HCEC 1CT (cell line): ENCODE data around the gene PEX11B.
A peak's percentile ranks its signal among the peaks of the same experiment; 100 is the strongest.
"Not testable (repeated sequence)": the region's sequence is repeated elsewhere in the genome, so short reads cannot be mapped to it uniquely, and the experiment has no call there.

Experiments used
- DNase-seq: peaks from one replicate; pipeline ENCODE4 v3.0.0-alpha.2; 2017

Gene PEX11B

GRCh38 chr1:145951526-145951925, 33.0 kb upstream of the PEX11B start:
- no peak for DNase-seq

GRCh38 chr1:145949219-145949618, 30.7 kb upstream of the PEX11B start:
- DNase-seq: no peak

GRCh38 chr1:145947551-145947950, 29.0 kb upstream of the PEX11B start:
- no peak for DNase-seq

- no peak for DNase-seq
Measured at GRCh38 chr1:145946477-145946986, 28.0 kb upstream of the PEX11B start.

GRCh38 chr1:145944532-145944931, 26.0 kb upstream of the PEX11B start:
- DNase-seq: no peak

- no peak for DNase-seq
Measured at GRCh38 chr1:145942871-145943270, 24.4 kb upstream of the PEX11B start.

- no peak for DNase-seq
Measured at GRCh38 chr1:145942405-145942804, 23.9 kb upstream of the PEX11B start.

- no peak for DNase-seq
Measured at GRCh38 chr1:145937436-145937835, 18.9 kb upstream of the PEX11B start.

- DNase-seq: no peak
Measured at GRCh38 chr1:145936247-145936646, 17.7 kb upstream of the PEX11B start.

- DNase-seq: no peak
Measured at GRCh38 chr1:145935708-145936107, 17.2 kb upstream of the PEX11B start.

GRCh38 chr1:145932522-145933009, 14.0 kb upstream of the PEX11B start:
- not testable (repeated sequence) for DNase-seq

- no peak for DNase-seq
Measured at GRCh38 chr1:145927916-145928643, 9.6 kb upstream of the PEX11B start.

GRCh38 chr1:145927063-145927886, 8.8 kb upstream of the PEX11B start, which contains the start of gene RBM8A:
TSS of gene RBM8A (minus strand) at chr1:145927484. CDS start at chr1:145927426, 58 bp downstream.
- DNase-seq: peak; percentile 99

GRCh38 chr1:145926686-145927062, 8.2 kb upstream of the PEX11B start:
- DNase-seq: no peak

GRCh38 chr1:145922266-145922665, 3.7 kb upstream of the PEX11B start:
- DNase-seq: no peak

GRCh38 chr1:145920297-145920696, 1.8 kb upstream of the PEX11B start:
- DNase-seq: not testable (repeated sequence)

- peak; percentile 47 for DNase-seq
Measured at GRCh38 chr1:145918992-145919939, 749 bp upstream of the PEX11B start.

- no peak for DNase-seq
Measured at GRCh38 chr1:145917595-145917994, 922 bp downstream of the PEX11B start.

- DNase-seq: peak; percentile 4
Measured at GRCh38 chr1:145916745-145917144, 1.8 kb downstream of the PEX11B start.

GRCh38 chr1:145912128-145912641, 6.3 kb downstream of the PEX11B start:
- DNase-seq: no peak

GRCh38 chr1:145908653-145909052, 9.9 kb downstream of the PEX11B start:
- DNase-seq: no peak
